ENCODE results near the gene BABAM2.

BABAM2 gene

DNA sequence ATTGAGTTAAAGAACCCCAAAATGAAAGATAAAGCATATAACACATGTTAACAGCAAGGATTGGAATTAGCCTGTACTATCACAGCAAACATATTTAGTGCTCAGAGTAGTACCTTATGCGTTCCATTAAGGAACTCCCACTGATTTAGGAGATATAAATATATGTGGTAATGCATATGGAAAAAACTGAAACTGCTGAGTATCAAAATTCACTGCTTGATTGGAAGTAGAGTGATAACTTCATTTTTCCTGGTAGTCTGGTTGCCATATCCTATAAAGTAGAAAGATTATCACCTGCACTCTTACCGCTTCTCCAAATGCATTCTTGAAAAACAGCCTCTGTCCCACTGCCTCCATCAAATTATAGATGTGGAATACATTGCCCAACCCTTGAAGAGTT, 407.0 kb downstream of the BABAM2 start:
- WGBS, result 100% methylated on average over 1 of the region's 2 CpGs
- Histone ChIP-seq H3K4me3 (ENCODE audit: low read length) (no peak overlapping the region), H3K27me3 (ENCODE audit: insufficient read depth, low read length) (no peaks in the 10 kb centered on the region)

DNA sequence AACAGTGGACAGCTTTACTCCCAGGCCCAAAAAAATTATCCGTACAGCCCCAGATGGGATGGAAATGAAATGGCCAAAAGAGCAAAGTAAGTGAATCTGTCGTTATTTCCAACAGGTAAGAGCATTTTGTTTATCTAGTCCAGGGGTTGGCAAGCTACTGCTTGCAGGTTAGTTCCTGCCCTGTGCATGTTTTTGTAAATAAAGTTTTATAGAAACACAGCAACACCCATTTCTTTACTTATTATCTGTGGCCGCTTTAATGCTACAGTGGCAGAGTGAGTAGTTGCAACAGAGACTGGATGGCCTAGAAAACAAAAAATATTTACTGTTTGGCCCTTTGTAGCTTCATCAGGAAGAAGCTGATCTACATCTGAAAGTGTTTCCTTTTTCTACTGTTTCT, 407.9 kb downstream of the BABAM2 start:
- peaks cover 19% of the 10 kb centered on the region for H3K4me1 ChIP-seq (ENCODE audit: insufficient read depth, low read length)
- 92% methylated on average over 3 of the region's 3 CpGs for WGBS
- no peak overlapping the region for H3K27ac ChIP-seq (ENCODE audit: low read depth, low read length)
- H3K9me3 ChIP-seq (ENCODE audit: insufficient read depth, low read depth, low read length), result no peaks in the 10 kb centered on the region
- H3K36me3 ChIP-seq (ENCODE audit: insufficient read depth, low read length), result no peaks in the 10 kb centered on the region
- no peak overlapping the region for H3K4me3 ChIP-seq (ENCODE audit: low read length)
- H3K27me3 ChIP-seq (ENCODE audit: insufficient read depth, low read length), result no peaks in the 10 kb centered on the region
- H3K9ac ChIP-seq (ENCODE audit: low read depth, low read length), result no peak overlapping the region

More for the DNA sequence above, 407.0 kb downstream of the BABAM2 start:
- Histone ChIP-seq H3K4me1 (ENCODE audit: insufficient read depth, low read length) (peaks cover 19% of the 10 kb centered on the region), H3K36me3 (ENCODE audit: insufficient read depth, low read length) (no peaks in the 10 kb centered on the region), H3K9ac (ENCODE audit: low read depth, low read length) (no peak overlapping the region), H3K27ac (ENCODE audit: low read depth, low read length) (no peak overlapping the region), H3K9me3 (ENCODE audit: insufficient read depth, low read depth, low read length) (no peaks in the 10 kb centered on the region)

DNA sequence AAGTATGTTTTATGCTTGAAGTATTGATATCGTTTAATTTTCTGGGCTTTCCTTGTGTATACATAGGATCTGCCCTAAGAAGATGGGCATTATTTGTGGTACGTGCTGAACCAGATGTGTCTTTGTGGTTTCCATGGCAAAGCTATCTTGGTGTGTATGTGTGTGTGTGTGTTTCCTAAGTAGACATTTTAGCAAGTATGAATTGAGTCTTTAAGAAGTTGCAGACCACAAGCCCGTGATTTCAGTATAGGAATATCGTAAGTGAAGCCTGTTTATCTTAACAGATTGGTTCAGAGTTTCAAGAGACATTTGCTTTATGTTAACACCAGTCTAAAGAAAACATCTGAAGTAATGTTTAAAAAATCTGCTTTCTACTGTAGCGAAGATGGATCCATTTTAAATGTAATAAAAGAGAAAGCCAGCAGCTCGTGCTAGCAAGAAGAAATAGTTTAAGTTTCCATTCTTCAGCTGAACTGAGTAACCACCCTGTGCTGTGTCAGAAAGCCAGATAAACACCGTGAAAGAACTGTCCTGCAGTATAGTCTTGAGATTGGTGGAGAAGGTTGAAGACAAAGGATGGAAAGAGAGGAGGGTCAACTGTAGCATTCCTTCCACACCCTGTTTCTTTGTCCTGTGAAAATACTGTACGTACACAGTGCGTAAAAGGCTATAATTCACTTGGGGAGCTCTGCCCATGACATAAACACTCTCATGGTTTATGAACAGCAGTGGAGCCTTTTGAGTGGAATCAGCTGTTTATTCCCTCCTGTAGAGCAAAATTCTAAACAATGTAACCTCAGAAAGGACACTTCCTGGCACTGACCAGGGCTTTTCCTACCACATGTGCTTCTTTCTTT, 410.2 kb downstream of the BABAM2 start:
- no peak overlapping the region for H3K4me3 ChIP-seq (ENCODE audit: low read length)
- peaks cover 19% of the 10 kb centered on the region for H3K4me1 ChIP-seq (ENCODE audit: insufficient read depth, low read length)
- 94% methylated on average over 9 of the region's 9 CpGs for WGBS
- no peaks in the 10 kb centered on the region for H3K27me3 ChIP-seq (ENCODE audit: insufficient read depth, low read length)
- no peak overlapping the region for H3K9ac ChIP-seq (ENCODE audit: low read depth, low read length)
- H3K9me3 ChIP-seq (ENCODE audit: insufficient read depth, low read depth, low read length), result peaks cover 4% of the 10 kb centered on the region; the same call in 1 of the 2 replicates
- no peaks in the 10 kb centered on the region for H3K36me3 ChIP-seq (ENCODE audit: insufficient read depth, low read length)
- H3K27ac ChIP-seq (ENCODE audit: low read depth, low read length), result no peak overlapping the region

DNA sequence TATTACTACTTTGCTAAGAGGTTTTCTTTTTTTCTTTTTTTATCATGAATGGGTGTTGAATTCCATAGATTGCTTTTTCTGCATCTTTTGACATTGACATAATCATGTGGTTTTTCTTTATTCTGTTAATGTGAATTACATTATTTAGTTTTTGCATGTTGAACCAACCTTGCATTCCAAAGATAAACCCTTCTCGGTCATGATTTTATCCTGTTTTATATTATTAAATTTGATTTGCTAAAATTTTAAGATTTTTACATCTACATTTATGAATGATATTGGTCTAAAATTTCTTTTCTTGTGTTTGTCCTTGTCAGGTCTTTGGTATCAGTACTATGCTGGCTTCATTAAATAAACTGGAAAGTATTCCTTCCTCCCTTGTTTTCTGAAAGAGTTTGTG, 414.7 kb downstream of the BABAM2 start:
- no peak overlapping the region for H3K4me3 ChIP-seq (ENCODE audit: low read length)
- no CpG with 5 or more reads among the region's 1 CpG for WGBS
- H3K9ac ChIP-seq (ENCODE audit: low read depth, low read length), result no peak overlapping the region
- no peaks in the 10 kb centered on the region for H3K27me3 ChIP-seq (ENCODE audit: insufficient read depth, low read length)
- H3K27ac ChIP-seq (ENCODE audit: low read depth, low read length), result no peak overlapping the region
- H3K4me1 ChIP-seq (ENCODE audit: insufficient read depth, low read length), result no peaks in the 10 kb centered on the region
- H3K9me3 ChIP-seq (ENCODE audit: insufficient read depth, low read depth, low read length), result peaks cover 4% of the 10 kb centered on the region; the same call in 1 of the 2 replicates
- H3K36me3 ChIP-seq (ENCODE audit: insufficient read depth, low read length), result no peaks in the 10 kb centered on the region

DNA sequence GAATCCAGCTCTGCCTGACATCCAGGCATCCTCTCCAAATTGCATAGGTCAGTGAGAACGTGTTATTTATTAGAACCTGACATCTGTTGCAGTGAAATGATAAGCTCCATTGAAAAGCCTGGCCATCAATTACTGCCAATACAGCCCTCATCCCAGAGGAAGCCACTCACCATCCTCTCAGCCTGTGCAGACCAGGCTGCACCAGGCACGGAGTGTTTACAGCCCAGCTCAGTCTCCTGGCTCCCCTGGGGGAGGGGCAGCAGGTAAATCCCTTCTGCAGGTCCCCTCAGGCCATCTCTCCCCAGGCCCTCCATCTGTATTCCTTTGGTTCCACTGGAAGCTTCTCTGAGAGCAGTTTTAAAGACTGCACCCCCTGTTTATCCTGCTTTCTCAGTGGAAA, 419.6 kb downstream of the BABAM2 start:
- Histone ChIP-seq H3K27ac (ENCODE audit: low read depth, low read length) (no peak overlapping the region), H3K36me3 (ENCODE audit: insufficient read depth, low read length) (no peaks in the 10 kb centered on the region), H3K9ac (ENCODE audit: low read depth, low read length) (no peak overlapping the region), H3K4me3 (ENCODE audit: low read length) (no peak overlapping the region), H3K9me3 (ENCODE audit: insufficient read depth, low read depth, low read length) (peaks cover 4% of the 10 kb centered on the region; the same call in 1 of the 2 replicates), H3K27me3 (ENCODE audit: insufficient read depth, low read length) (no peaks in the 10 kb centered on the region), H3K4me1 (ENCODE audit: insufficient read depth, low read length) (no peaks in the 10 kb centered on the region)
- WGBS, result 84% methylated on average over 2 of the region's 2 CpGs

DNA sequence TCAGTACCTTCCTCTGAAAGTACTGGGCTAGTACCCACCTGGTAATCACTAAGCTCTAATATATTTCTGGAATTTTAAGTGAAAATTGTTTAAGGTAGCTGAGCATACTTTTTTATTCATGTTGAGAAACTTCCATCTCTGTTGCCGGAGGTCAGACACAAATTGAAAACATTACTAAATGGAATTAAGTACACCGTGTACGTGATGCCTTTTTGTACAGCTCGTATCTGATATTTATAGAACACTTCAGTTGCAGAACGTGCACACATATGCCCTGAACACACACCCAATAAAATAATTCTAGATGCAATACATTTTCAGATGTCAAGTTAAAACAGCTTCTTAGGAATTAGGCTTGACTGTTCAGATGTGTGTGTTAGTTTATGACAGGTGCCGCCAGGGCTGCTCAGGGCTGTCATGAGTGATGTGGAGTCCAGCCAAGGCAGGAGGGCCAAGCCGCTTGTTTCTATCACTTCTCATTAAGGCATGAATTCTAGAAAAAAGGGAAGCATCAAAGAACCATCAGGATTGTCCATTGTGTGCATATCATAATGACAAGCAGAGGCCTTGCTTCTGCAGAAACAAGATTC, 421.2 kb downstream of the BABAM2 start:
- 95% methylated on average over 7 of the region's 7 CpGs for WGBS
- no peaks in the 10 kb centered on the region for H3K9me3 ChIP-seq (ENCODE audit: insufficient read depth, low read depth, low read length)
- H3K9ac ChIP-seq (ENCODE audit: low read depth, low read length), result no peak overlapping the region
- no peak overlapping the region for H3K4me3 ChIP-seq (ENCODE audit: low read length)
- H3K36me3 ChIP-seq (ENCODE audit: insufficient read depth, low read length), result no peaks in the 10 kb centered on the region
- H3K27ac ChIP-seq (ENCODE audit: low read depth, low read length), result no peak overlapping the region
- H3K27me3 ChIP-seq (ENCODE audit: insufficient read depth, low read length), result no peaks in the 10 kb centered on the region
- no peaks in the 10 kb centered on the region for H3K4me1 ChIP-seq (ENCODE audit: insufficient read depth, low read length)

DNA sequence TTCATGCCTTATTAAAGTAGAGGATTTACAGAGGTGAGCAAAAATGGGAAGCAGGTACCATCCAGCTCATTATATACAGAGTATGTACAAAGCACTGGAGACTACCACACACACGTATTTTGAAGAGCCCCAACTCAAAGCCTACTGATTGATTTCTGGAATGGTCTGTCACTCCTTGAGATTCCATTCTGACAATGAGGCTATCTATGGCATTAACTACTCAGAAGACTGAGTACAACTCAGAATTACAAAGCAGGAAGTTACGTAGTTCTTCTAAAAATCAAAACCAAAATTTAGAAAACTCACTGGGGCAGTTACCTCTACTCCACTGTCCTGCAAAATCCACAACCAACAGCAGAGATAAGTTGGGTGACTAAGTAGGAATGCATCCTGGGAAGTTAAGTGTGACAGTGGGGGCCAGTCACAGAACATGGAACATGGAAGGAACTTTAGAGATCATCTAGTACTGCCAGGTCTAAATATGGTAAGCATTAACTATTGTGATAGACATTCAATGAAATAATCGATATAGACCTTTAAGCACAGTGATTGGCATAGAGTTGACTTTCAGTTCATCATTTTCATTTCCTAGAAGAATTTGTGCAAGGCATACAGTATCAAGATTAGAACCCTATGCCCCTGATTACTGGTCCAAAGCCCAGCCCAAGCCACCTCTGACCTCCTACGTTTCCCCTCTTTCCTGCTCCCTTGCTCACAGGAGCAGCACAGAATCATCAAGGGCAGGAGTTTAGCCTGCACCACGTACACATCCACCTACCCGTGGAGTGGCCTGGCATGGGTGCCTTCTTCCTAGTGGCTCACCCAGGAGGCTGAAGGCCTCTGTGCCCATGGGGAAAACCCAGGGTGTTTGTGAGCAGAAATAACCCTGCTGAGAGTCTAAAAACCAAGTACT, 422.0 kb downstream of the BABAM2 start:
- H3K27ac ChIP-seq (ENCODE audit: low read depth, low read length), result no peak overlapping the region
- no peak overlapping the region for H3K4me3 ChIP-seq (ENCODE audit: low read length)
- WGBS, result 94% methylated on average over 6 of the region's 6 CpGs
- H3K36me3 ChIP-seq (ENCODE audit: insufficient read depth, low read length), result no peaks in the 10 kb centered on the region
- no peaks in the 10 kb centered on the region for H3K9me3 ChIP-seq (ENCODE audit: insufficient read depth, low read depth, low read length)
- H3K27me3 ChIP-seq (ENCODE audit: insufficient read depth, low read length), result no peaks in the 10 kb centered on the region
- no peak overlapping the region for H3K9ac ChIP-seq (ENCODE audit: low read depth, low read length)
- no peaks in the 10 kb centered on the region for H3K4me1 ChIP-seq (ENCODE audit: insufficient read depth, low read length)

DNA sequence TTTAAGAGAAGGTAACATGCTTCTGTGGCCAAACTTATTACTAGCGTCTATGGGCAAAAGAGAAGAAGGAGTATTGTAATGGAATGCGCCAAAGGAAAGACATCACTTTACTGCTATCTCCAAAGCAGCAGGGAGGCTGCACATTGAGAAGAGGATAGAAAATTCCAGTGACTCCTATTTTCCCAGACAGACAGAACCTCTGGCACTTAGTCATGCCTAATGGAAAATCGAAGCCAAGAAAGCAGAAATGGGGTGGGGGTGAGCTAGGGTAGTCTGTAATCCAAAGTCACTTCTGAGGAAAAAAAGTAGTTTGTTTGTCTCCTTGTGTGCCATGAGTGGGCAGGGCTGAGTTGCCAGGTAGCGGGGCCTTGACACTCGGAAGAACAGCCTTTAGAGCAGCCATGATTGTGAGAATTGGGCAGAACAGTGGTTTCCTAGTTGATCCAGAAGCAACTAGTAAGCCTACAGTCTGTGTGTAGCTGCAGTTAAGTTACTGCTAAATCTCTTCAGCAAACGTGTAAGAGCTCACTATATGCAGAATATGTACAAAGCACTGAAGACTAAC, 422.8 kb downstream of the BABAM2 start:
- Histone ChIP-seq H3K4me1 (ENCODE audit: insufficient read depth, low read length) (peaks cover 3% of the 10 kb centered on the region; the same call in 1 of the 2 replicates), H3K36me3 (ENCODE audit: insufficient read depth, low read length) (no peaks in the 10 kb centered on the region), H3K27me3 (ENCODE audit: insufficient read depth, low read length) (no peaks in the 10 kb centered on the region), H3K4me3 (ENCODE audit: low read length) (no peak overlapping the region), H3K9me3 (ENCODE audit: insufficient read depth, low read depth, low read length) (no peaks in the 10 kb centered on the region), H3K27ac (ENCODE audit: low read depth, low read length) (no peak overlapping the region), H3K9ac (ENCODE audit: low read depth, low read length) (no peak overlapping the region)
- WGBS, result 97% methylated on average over 6 of the region's 6 CpGs

DNA sequence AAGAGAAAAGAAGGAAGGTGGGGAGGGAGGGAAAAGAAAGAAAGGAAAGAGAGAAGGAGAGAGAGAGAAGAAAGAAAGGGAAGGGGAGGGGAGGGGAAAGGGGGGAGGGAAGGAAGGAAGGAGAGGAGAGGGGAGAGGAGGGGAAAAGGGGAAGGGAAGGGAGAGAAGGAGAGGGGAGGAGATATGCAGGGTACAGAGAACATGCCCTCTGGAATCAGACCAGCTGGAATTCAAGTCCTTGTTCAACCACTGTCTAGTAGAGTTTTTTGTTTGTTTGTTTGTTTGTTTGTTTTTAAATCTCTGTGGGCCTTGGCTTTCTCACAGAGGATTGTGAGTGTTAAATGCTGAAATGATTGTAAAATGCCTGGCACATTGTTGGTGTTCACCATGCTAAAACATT, 424.4 kb downstream of the BABAM2 start:
- peaks cover 16% of the 10 kb centered on the region for H3K4me1 ChIP-seq (ENCODE audit: insufficient read depth, low read length)
- H3K9me3 ChIP-seq (ENCODE audit: insufficient read depth, low read depth, low read length), result no peaks in the 10 kb centered on the region
- no peaks in the 10 kb centered on the region for H3K36me3 ChIP-seq (ENCODE audit: insufficient read depth, low read length)

DNA sequence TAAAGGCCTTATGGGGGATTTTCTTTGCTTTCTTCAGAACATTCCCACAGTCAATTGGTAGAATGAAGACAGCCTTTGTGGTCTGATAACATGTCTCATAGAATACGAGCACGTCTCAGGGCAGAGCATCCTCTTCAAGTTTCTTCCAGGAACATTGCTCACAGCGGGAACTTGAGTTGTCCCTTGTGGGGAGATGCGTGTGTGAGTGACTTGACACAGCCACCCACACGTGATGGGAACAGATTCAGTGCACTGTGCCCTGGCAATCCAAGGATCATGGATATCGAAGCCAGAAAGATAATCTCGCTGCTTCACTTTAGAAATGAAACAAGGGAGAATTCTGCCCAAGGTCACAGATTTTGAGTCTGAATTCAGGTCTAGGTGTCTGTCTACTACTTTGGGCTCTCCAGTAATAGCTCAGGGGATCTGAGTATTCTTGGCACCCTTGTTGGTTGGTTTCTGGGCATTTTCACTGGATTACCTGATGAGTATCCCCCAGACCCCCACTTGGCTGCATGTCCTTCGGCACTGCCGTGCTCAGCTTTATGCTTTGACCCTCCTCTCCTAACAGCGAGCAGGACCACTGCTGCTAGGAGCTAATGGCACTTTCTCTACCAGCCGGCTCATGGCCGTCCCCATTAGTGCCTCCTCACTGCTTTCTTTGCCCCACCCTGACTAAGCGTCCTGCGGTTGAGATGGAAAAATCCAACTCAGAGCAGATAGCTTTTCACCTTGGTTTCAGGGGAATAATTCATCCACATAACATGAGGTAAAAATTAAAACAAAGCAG, 426.2 kb downstream of the BABAM2 start:
- WGBS, result 94% methylated on average over 14 of the region's 14 CpGs
- Histone ChIP-seq H3K4me3 (ENCODE audit: low read length) (no peak overlapping the region), H3K27ac (ENCODE audit: low read depth, low read length) (no peak overlapping the region), H3K9ac (ENCODE audit: low read depth, low read length) (no peak overlapping the region), H3K4me1 (ENCODE audit: insufficient read depth, low read length) (peaks cover 25% of the 10 kb centered on the region), H3K9me3 (ENCODE audit: insufficient read depth, low read depth, low read length) (no peaks in the 10 kb centered on the region), H3K36me3 (ENCODE audit: insufficient read depth, low read length) (no peaks in the 10 kb centered on the region), H3K27me3 (ENCODE audit: insufficient read depth, low read length) (no peaks in the 10 kb centered on the region)

More for the DNA sequence above, 424.4 kb downstream of the BABAM2 start:
- Histone ChIP-seq H3K4me3 (ENCODE audit: low read length) (no peak overlapping the region), H3K9ac (ENCODE audit: low read depth, low read length) (no peak overlapping the region), H3K27me3 (ENCODE audit: insufficient read depth, low read length) (no peaks in the 10 kb centered on the region), H3K27ac (ENCODE audit: low read depth, low read length) (no peak overlapping the region)
